HEK293 (cell line): ENCODE results near the gene TMEM60.

ENCODE experiments used
- CTCF ChIA-PET: fragments of 350-600 bp; formaldehyde crosslinking; extraction: SDS; loops from one replicate; lab custom pipeline; 2021; ENCODE audit warnings: antibody characterized with exemption; lab: Yijun Ruan, JAX
- POLR2A ChIA-PET: fragments of 300-600 bp; formaldehyde crosslinking; extraction: SDS; loops from one replicate; lab custom pipeline; 2020; ENCODE audit warnings: antibody characterized with exemption, inconsistent platforms; lab: Yijun Ruan, JAX
- H3K27ac ChIP-seq: fragments of 200-500 bp; sonication (Bioruptor generic); 2 replicates; pipeline ENCODE4 v1.5.1; 2014; ENCODE audit warnings: low read depth, low read length, control low read depth, inconsistent platforms; ENCODE audit errors: extremely low read depth
- H3K36me3 ChIP-seq, 2 experiments: fragments of 200-500 bp in 1 of 2; sonication (Bioruptor generic) in 1 of 2; 1 replicate in 1 of 2; 2 replicates in 1 of 2; pipeline ENCODE4 v1.5.1; 2014 to 2017; ENCODE audit warnings: inconsistent platforms in 2 of 2, low read length in 2 of 2; ENCODE audit not compliant: control insufficient read depth in 2 of 2, insufficient read depth in 1 of 2
- H3K4me1 ChIP-seq: fragments of 200-500 bp; sonication (Bioruptor generic); 2 replicates; pipeline ENCODE4 v1.5.1; 2014; ENCODE audit warnings: mild to moderate bottlenecking, low read length, inconsistent platforms; ENCODE audit not compliant: control insufficient read depth, insufficient read depth
- H3K4me3 ChIP-seq: 2 replicates; pipeline ENCODE4 v1.5.1; 2011; ENCODE audit warnings: low read depth, mild to moderate bottlenecking, control low read depth, low read length, moderate library complexity
- H3K9me3 ChIP-seq: fragments of 200-500 bp; sonication (Bioruptor generic); 2 replicates; pipeline ENCODE4 v1.5.1; 2014; ENCODE audit warnings: low read depth, low read length, inconsistent platforms; ENCODE audit not compliant: control insufficient read depth, insufficient read depth
- HOXC10 ChIP-seq: sonication (generic); formaldehyde crosslinking; IDR thresholded peaks from 2 replicates; pipeline ENCODE4 v1.8.1; 2023; ENCODE audit warnings: mild to moderate bottlenecking, missing genetic modification reagents
- KLF7 ChIP-seq: fragments of 450-650 bp; formaldehyde crosslinking; IDR thresholded peaks from 2 replicates; pipeline ENCODE4 v1.5.1; 2016; ENCODE audit warnings: missing biosample characterization, missing genetic modification characterization, borderline replicate concordance
- KLF8 ChIP-seq: fragments of 450-650 bp; formaldehyde crosslinking; IDR thresholded peaks from 2 replicates; pipeline ENCODE4 v1.5.1; 2016; ENCODE audit warnings: missing biosample characterization, missing genetic modification characterization
- PRDM10 ChIP-seq: fragments of 450-650 bp; formaldehyde crosslinking; IDR thresholded peaks from 2 replicates; pipeline ENCODE4 v1.5.1; 2016; ENCODE audit warnings: missing biosample characterization, missing genetic modification characterization
- SETDB1 ChIP-seq: IDR thresholded peaks from one replicate; pipeline ENCODE4 v1.6.1; 2017; ENCODE audit warnings: mild to moderate bottlenecking, low read length, moderate library complexity, mixed read lengths; ENCODE audit not compliant: insufficient read length
- SP7 ChIP-seq: fragments of 450-650 bp; formaldehyde crosslinking; IDR thresholded peaks from 2 replicates; pipeline ENCODE4 v1.5.1; 2016; ENCODE audit warnings: missing biosample characterization, missing genetic modification characterization
- YY1 ChIP-seq: fragments of 450-650 bp; formaldehyde crosslinking; IDR thresholded peaks from 2 replicates; pipeline ENCODE4 v1.5.1; 2018; ENCODE audit warnings: missing biosample characterization, missing genetic modification characterization
- ZBTB1 ChIP-seq: fragments of 450-650 bp; formaldehyde crosslinking; IDR thresholded peaks from 2 replicates; pipeline ENCODE4 v1.5.1; 2016; ENCODE audit warnings: missing biosample characterization, missing genetic modification characterization
- ZBTB26 ChIP-seq: fragments of 450-650 bp; formaldehyde crosslinking; optimal IDR thresholded peaks from 2 replicates; pipeline ENCODE3; 2016; ENCODE audit warnings: missing biosample characterization, mild to moderate bottlenecking, missing genetic modification characterization
- ZNF23 ChIP-seq: fragments of 450-650 bp; formaldehyde crosslinking; IDR thresholded peaks from 2 replicates; pipeline ENCODE4 v1.5.1; 2016; ENCODE audit warnings: missing biosample characterization, missing genetic modification characterization, borderline replicate concordance
- ZNF239 ChIP-seq: fragments of 450-650 bp; formaldehyde crosslinking; IDR thresholded peaks from 2 replicates; pipeline ENCODE4 v1.5.1; 2016; ENCODE audit warnings: missing biosample characterization, missing genetic modification characterization
- ZNF248 ChIP-seq: fragments of 450-650 bp; formaldehyde crosslinking; IDR thresholded peaks from 2 replicates; pipeline ENCODE4 v1.5.1; 2017; ENCODE audit warnings: missing biosample characterization, missing genetic modification characterization
- ZNF274 ChIP-seq, 2 experiments: fragments of 200-500 bp in 1 of 2; fragments of 450-650 bp in 1 of 2; sonication (Bioruptor generic) in 1 of 2; formaldehyde crosslinking in 1 of 2; IDR thresholded peaks; 2 replicates each; pipeline versions ENCODE4 v1.5.1 to v1.6.1; 2014 to 2016; ENCODE audit warnings: borderline replicate concordance in 1 of 2, inconsistent platforms in 1 of 2, low read length in 1 of 2, missing biosample characterization in 1 of 2, missing genetic modification characterization in 1 of 2
- ZNF280D ChIP-seq: fragments of 450-650 bp; formaldehyde crosslinking; IDR thresholded peaks from 2 replicates; pipeline ENCODE4 v1.5.1; 2016; ENCODE audit warnings: missing biosample characterization, missing genetic modification characterization
- ZNF366 ChIP-seq: fragments of 450-650 bp; formaldehyde crosslinking; conservative IDR thresholded peaks from 2 replicates; pipeline ENCODE4 v1.5.1; 2016; ENCODE audit warnings: missing biosample characterization, missing genetic modification characterization
- ZNF404 ChIP-seq: fragments of 450-650 bp; formaldehyde crosslinking; IDR thresholded peaks from 2 replicates; pipeline ENCODE4 v1.5.1; 2017; ENCODE audit warnings: missing biosample characterization, missing genetic modification characterization
- ZNF585B ChIP-seq: fragments of 450-650 bp; formaldehyde crosslinking; IDR thresholded peaks from 2 replicates; pipeline ENCODE4 v1.5.1; 2016; ENCODE audit warnings: missing biosample characterization, missing genetic modification characterization
- ZNF645 ChIP-seq: fragments of 450-650 bp; formaldehyde crosslinking; IDR thresholded peaks from 2 replicates; pipeline ENCODE4; 2016; ENCODE audit warnings: missing biosample characterization, missing genetic modification characterization
- ZNF707 ChIP-seq: fragments of 450-650 bp; formaldehyde crosslinking; IDR thresholded peaks from 2 replicates; pipeline ENCODE4 v1.5.1; 2016; ENCODE audit warnings: missing biosample characterization, missing genetic modification characterization
- ZNF791 ChIP-seq: fragments of 450-650 bp; formaldehyde crosslinking; IDR thresholded peaks from 2 replicates; pipeline ENCODE4 v1.5.1; 2016; ENCODE audit warnings: missing biosample characterization, missing genetic modification characterization
- ZSCAN23 ChIP-seq: fragments of 450-650 bp; formaldehyde crosslinking; IDR thresholded peaks from 2 replicates; pipeline ENCODE4 v1.5.1; 2016; ENCODE audit warnings: missing biosample characterization, missing genetic modification characterization
- TF ChIP-seq, protein P1 (sequence below): fragments of 450-650 bp; formaldehyde crosslinking; IDR thresholded peaks from 2 replicates; pipeline ENCODE4 v1.5.1; 2016; ENCODE audit warnings: missing biosample characterization, missing genetic modification characterization

TMEM60 gene

DNA sequence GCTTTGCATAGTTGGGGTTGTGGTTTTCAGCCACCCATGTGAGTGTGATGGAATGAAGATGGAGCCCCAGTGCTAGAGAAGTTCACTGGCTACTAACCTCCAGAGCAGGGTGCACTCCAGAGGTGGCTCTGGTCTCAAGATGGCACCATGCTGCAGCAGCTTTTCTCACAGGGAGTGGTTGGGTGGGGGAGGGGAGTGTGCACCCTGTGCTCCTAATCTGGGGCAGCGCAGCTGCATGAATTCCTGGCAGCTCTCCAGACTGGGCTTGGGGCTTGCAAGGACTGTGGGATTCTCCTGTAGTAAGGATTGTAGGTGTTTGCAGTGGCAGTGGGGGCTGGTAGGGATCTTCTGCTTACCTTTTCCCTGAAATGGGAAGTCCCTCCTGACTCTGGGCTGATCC is 24.0 kb upstream of the TMEM60 start:
- Histone ChIP-seq H3K4me3 (no peak overlapping the region), H3K36me3 (no peaks in the 10 kb centered on the region), H3K27ac (no peak overlapping the region), H3K4me1 (no peaks in the 10 kb centered on the region), H3K9me3 (no peaks in the 10 kb centered on the region)
- POLR2A ChIA-PET: interaction anchor here (1.0 kb wide), 1 partner anchor 10 kb away, joined by 4 read pairs; no protein-coding TSS in a partner anchor
- CTCF ChIA-PET: no interaction called here
- TF ChIP-seq PRDM10 (tag by site-specific recombination): no peak
- no peak for TF ChIP-seq KLF8 (tag by site-specific recombination)
- TF ChIP-seq ZNF23: no peak
- TF ChIP-seq ZNF585B (tag by site-specific recombination): no peak
- TF ChIP-seq ZNF239: no peak
- TF ChIP-seq ZNF280D (tag by site-specific recombination): no peak
- TF ChIP-seq ZBTB1 (tag by site-specific recombination): no peak
- no peak for TF ChIP-seq ZNF248
- TF ChIP-seq KLF7 (tag by site-specific recombination): no peak
- no peak for TF ChIP-seq ZSCAN23 (tag by site-specific recombination)
- TF ChIP-seq ZNF274 (IDR thresholded peaks at IDR 0.05; ENCODE audit: low read length): no peak
- no peak for TF ChIP-seq ZNF274 (tag by site-specific recombination; IDR thresholded peaks at IDR 0.05; ENCODE audit: borderline replicate concordance)
- TF ChIP-seq ZNF366 (tag by site-specific recombination): no peak
- TF ChIP-seq ZBTB26 (tag by site-specific recombination): no peak

- H3K27ac ChIP-seq: no peak overlapping the region
These were observed 22.7 kb upstream of the TMEM60 start for GRCh38 chr7:77820967-77821366.

GRCh38 chr7:77819021-77819420 is 20.8 kb upstream of the TMEM60 start:
- ChIA-PET CTCF (no interaction called here), POLR2A (no interaction called here)
- no peak for TF ChIP-seq ZNF645 (tag by site-specific recombination)
- TF ChIP-seq SP7 (tag by site-specific recombination): no peak
- TF ChIP-seq ZNF404 (tag by site-specific recombination): no peak
- no peak for TF ChIP-seq HOXC10 (CRISPR knock-in tag)
- TF ChIP-seq, protein P1, sequence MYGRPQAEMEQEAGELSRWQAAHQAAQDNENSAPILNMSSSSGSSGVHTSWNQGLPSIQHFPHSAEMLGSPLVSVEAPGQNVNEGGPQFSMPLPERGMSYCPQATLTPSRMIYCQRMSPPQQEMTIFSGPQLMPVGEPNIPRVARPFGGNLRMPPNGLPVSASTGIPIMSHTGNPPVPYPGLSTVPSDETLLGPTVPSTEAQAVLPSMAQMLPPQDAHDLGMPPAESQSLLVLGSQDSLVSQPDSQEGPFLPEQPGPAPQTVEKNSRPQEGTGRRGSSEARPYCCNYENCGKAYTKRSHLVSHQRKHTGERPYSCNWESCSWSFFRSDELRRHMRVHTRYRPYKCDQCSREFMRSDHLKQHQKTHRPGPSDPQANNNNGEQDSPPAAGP: no peak
- Histone ChIP-seq H3K36me3 (no peaks in the 10 kb centered on the region; a peak in 1 of 3 replicates), H3K9me3 (no peaks in the 10 kb centered on the region), H3K4me1 (no peaks in the 10 kb centered on the region), H3K4me3 (no peak overlapping the region), H3K27ac (no peak overlapping the region)

More at GRCh38 chr7:77820967-77821366, 22.7 kb upstream of the TMEM60 start:
- peak; percentile 97 for TF ChIP-seq ZNF791 (tag by site-specific recombination)
- no peak for TF ChIP-seq ZNF707
- peak; percentile 96 for TF ChIP-seq SETDB1
- no peak for TF ChIP-seq YY1 (tag by site-specific recombination)
- Histone ChIP-seq H3K4me1 (no peaks in the 10 kb centered on the region), H3K36me3 (no peaks in the 10 kb centered on the region; a peak in 1 of 3 replicates), H3K4me3 (no peak overlapping the region), H3K9me3 (no peaks in the 10 kb centered on the region)
- ChIA-PET CTCF (no interaction called here), POLR2A (no interaction called here)
